NB4 (cell line): Measurements from ENCODE around the gene TMEM238L.

Experiments
- CTCF ChIP-seq: IDR thresholded peaks from one replicate; pipeline ENCODE4 v1.5.1; 2012; ENCODE audit warnings: low read depth, low read length
- MAX ChIP-seq: IDR thresholded peaks from 2 replicates; pipeline ENCODE4 v1.6.1; 2011; ENCODE audit warnings: low read depth, low read length
- MYC ChIP-seq: IDR thresholded peaks from 2 replicates; pipeline ENCODE4 v1.6.1; 2011; ENCODE audit warnings: low read depth, low read length
- POLR2A ChIP-seq: IDR thresholded peaks from 2 replicates; pipeline ENCODE4 v1.6.1; 2011; ENCODE audit warnings: mild to moderate bottlenecking; ENCODE audit not compliant: insufficient read length; ENCODE audit errors: extremely low read depth

- TF ChIP-seq POLR2A, result no peak
- no peak for TF ChIP-seq CTCF
- TF ChIP-seq MAX, result no peak
- TF ChIP-seq MYC, result no peak
Measured at GRCh38 chr17:10809605-10810004, 5.7 kb upstream of the TMEM238L start.
